K562 (cell line): ENCODE data around the gene GAS1. TPM values are rescaled to one million over a fixed set of nuclear protein-coding genes. Genes with fewer than 3 reads are reported as not detected.

Experiments used
- ATAC-seq: fragments of 200-7000 bp; cut with Tn5 transposase; 3 replicates; pipeline ENCODE4 v1.9.1; 2020; ENCODE audit warnings: moderate library complexity
- BruUV-seq: library from RNA; stranded (reverse); fragments of 400-500 nt; replicated peaks from 2 replicates; lab custom pipeline; 2021; lab: Mats Ljungman, UMichigan
- CTCF ChIA-PET: fragments of 300-600 bp; formaldehyde crosslinking; extraction: SDS; loops from one replicate; lab custom pipeline; 2021; ENCODE audit warnings: low intra/inter-chr PET ratio; lab: Yijun Ruan, JAX
- POLR2A ChIA-PET: fragments of 300-600, 350-650 bp; sonication (Branson Sonifier 250); formaldehyde crosslinking; extraction: SDS; loops from one replicate; lab custom pipeline; 2021; ENCODE audit warnings: antibody characterized with exemption, inconsistent platforms; lab: Yijun Ruan, JAX
- DNase-seq, 4 experiments: peaks; one replicate each; pipeline versions ENCODE4 v3.0.0 to v3.0.0-alpha.2; 2011 to 2018; ENCODE audit warnings: low spot score in 3 of 4, mixed read lengths in 3 of 4; ENCODE audit errors: extremely low read depth in 1 of 4
- FAIRE-seq: peaks from 2 replicates; lab custom pipeline; 2011; peaks lifted over from hg19 to GRCh38; lab: Jason Lieb, UNC
- H2AFZ ChIP-seq: 2 replicates; pipeline ENCODE4 v1.6.0; 2011; ENCODE audit warnings: low read depth, low read length, control low read depth, inconsistent platforms
- H3K27ac ChIP-seq: fragments of 200-600 bp; 3 replicates; pipeline ENCODE4 v1.8.0; 2011; ENCODE audit warnings: low read depth, mild to moderate bottlenecking, control low read depth, inconsistent platforms, low read length, moderate library complexity, mixed read lengths; ENCODE audit errors: extremely low read depth
- H3K27me3 ChIP-seq, 2 experiments: fragments of 300-600 bp in 1 of 2; 2 replicates in 1 of 2; 3 replicates in 1 of 2; pipeline versions ENCODE4 v1.6.0 to v1.8.0; 2011; ENCODE audit warnings: inconsistent platforms in 2 of 2, low read length in 2 of 2, mild to moderate bottlenecking in 1 of 2, mixed read lengths in 1 of 2, moderate library complexity in 1 of 2; ENCODE audit not compliant: control insufficient read depth in 2 of 2, insufficient read depth in 2 of 2
- H3K36me3 ChIP-seq: fragments of 300-600 bp; 3 replicates; pipeline ENCODE4 v1.8.0; 2011; ENCODE audit warnings: mild to moderate bottlenecking, low read length, inconsistent platforms; ENCODE audit not compliant: control insufficient read depth, insufficient read depth
- H3K4me1 ChIP-seq, 2 experiments: fragments of 200-600 bp in 1 of 2; replicated peaks in 1 of 2; 2 replicates in 1 of 2; 3 replicates in 1 of 2; pipeline versions ENCODE4 v1.5.1 to v1.8.0; 2011; ENCODE audit warnings: inconsistent platforms in 2 of 2, low read length in 2 of 2, mild to moderate bottlenecking in 1 of 2, mixed read lengths in 1 of 2, moderate library complexity in 1 of 2; ENCODE audit not compliant: control insufficient read depth in 2 of 2, insufficient read depth in 2 of 2
- H3K4me2 ChIP-seq: 2 replicates; pipeline ENCODE4 v1.6.1; 2011; ENCODE audit warnings: low read length, control low read depth, inconsistent platforms, mixed read lengths; ENCODE audit not compliant: insufficient read depth
- H3K4me3 ChIP-seq: fragments of 200-600 bp; sonication (generic), shearing (Covaris generic); 2 replicates; pipeline ENCODE4 v1.5.1; 2016; ENCODE audit warnings: control low read depth, inconsistent platforms
- H3K79me2 ChIP-seq: fragments of 200-600 bp; 3 replicates; pipeline ENCODE4 v1.8.0; 2011; ENCODE audit warnings: low read length, inconsistent platforms; ENCODE audit not compliant: control insufficient read depth, insufficient read depth
- H3K9ac ChIP-seq, 2 experiments: 2 replicates each; pipeline versions ENCODE4 v1.6.0 to v1.6.1; 2011; ENCODE audit warnings: low read depth in 2 of 2, low read length in 2 of 2, control low read depth in 1 of 2, inconsistent platforms in 1 of 2, mild to moderate bottlenecking in 1 of 2, mixed read lengths in 1 of 2; ENCODE audit not compliant: insufficient read depth in 1 of 2
- H3K9me1 ChIP-seq: one replicate; pipeline ENCODE4 v1.6.0; 2011; ENCODE audit warnings: inconsistent platforms, mild to moderate bottlenecking, low read length, moderate library complexity; ENCODE audit not compliant: control insufficient read depth, insufficient read depth
- H3K9me3 ChIP-seq: replicated peaks from 2 replicates; pipeline ENCODE4 v1.5.1; 2011; ENCODE audit warnings: low read depth, low read length, inconsistent platforms; ENCODE audit not compliant: control insufficient read depth, insufficient read depth
- H4K20me1 ChIP-seq: replicated peaks from 2 replicates; pipeline ENCODE4 v1.6.1; 2011; ENCODE audit warnings: low read length, inconsistent platforms, mixed read lengths; ENCODE audit not compliant: control insufficient read depth, insufficient read depth
- ATF3 ChIP-seq, 2 experiments: fragments of 450-650 bp in 1 of 2; sonication (generic) in 1 of 2; formaldehyde crosslinking in 1 of 2; IDR thresholded peaks in 1 of 2; conservative IDR thresholded peaks in 1 of 2; 2 replicates each; pipeline versions ENCODE4 v1.6.1 to v1.8.1; 2016 to 2023; ENCODE audit warnings: mild to moderate bottlenecking in 2 of 2, moderate library complexity in 2 of 2, inconsistent platforms in 1 of 2, missing genetic modification reagents in 1 of 2
- LEF1 ChIP-seq: fragments of 450-650 bp; IDR thresholded peaks from 2 replicates; pipeline ENCODE4 v1.6.1; 2016; ENCODE audit warnings: mild to moderate bottlenecking
- MGA ChIP-seq: fragments of 450-650 bp; IDR thresholded peaks from 2 replicates; pipeline ENCODE4 v1.6.1; 2016; ENCODE audit warnings: mild to moderate bottlenecking, moderate library complexity
- NR2F6 ChIP-seq: fragments of 450-650 bp; formaldehyde crosslinking; IDR thresholded peaks from 2 replicates; pipeline ENCODE4 v1.4.0; 2020; ENCODE audit warnings: mild to moderate bottlenecking
- PRPF4 ChIP-seq: fragments of 200-400 bp; formaldehyde crosslinking; IDR thresholded peaks from one replicate; pipeline ENCODE4 v1.6.1; 2017; ENCODE audit warnings: low read length, low read depth, mild to moderate bottlenecking; ENCODE audit not compliant: insufficient read depth, poor library complexity, severe bottlenecking
- SAFB2 ChIP-seq: fragments of 200-400 bp; formaldehyde crosslinking; IDR thresholded peaks from 2 replicates; pipeline ENCODE4 v1.6.1; 2018; ENCODE audit warnings: borderline replicate concordance, low read length, low read depth, moderate library complexity; ENCODE audit not compliant: severe bottlenecking
- TRIM24 ChIP-seq, 2 experiments: fragments of 450-650 bp; IDR thresholded peaks; 2 replicates each; pipeline ENCODE4 v1.6.1; 2016
- ZNF277 ChIP-seq: fragments of 250-450 bp; sonication (Bioruptor Pico); IDR thresholded peaks from 2 replicates; pipeline ENCODE4 v1.8.0; 2022; ENCODE audit warnings: inconsistent platforms, mild to moderate bottlenecking, moderate library complexity, borderline replicate concordance
- ZNF707 ChIP-seq: fragments of 250-450 bp; sonication (Bioruptor Pico); conservative IDR thresholded peaks from 2 replicates; pipeline ENCODE4 v1.8.0; 2022; ENCODE audit warnings: inconsistent platforms, mild to moderate bottlenecking, moderate library complexity
- WGBS: fragments of 100-300 bp; shearing (Covaris generic); methylation state at CpG from one replicate; pipeline ENCODE4 v1.1.6; 2016; ENCODE audit warnings: low coverage, mixed read lengths; ENCODE audit not compliant: insufficient coverage; ENCODE audit errors: missing lambda C conversion rate; 5-methylcytosine and 5-hydroxymethylcytosine counted together
- in situ Hi-C: fragments of 300-500 bp; cut with MboI; formaldehyde crosslinking; loops from 4 replicates; pipeline ENCODE4 v1.15.0; 2018; ENCODE audit warnings: inconsistent platforms, mixed read lengths
- intact Hi-C: fragments of 100-400 bp; cut with micrococcal nuclease; formaldehyde crosslinking; loops from 2 replicates; pipeline ENCODE4 v1.14.2; 2022
- polyA plus RNA-seq, 8 experiments: library from polyadenylated mRNA; depleted of rRNA in 4 of 8; stranded (reverse) in 5 of 8; unstranded in 3 of 8; fragments of >200 nt; fragmentation: Nextera tagmentation in 2 of 8; fragmentation: Illumina TruSeq in 1 of 8; extraction: Ambion mirVana in 2 of 8; extraction: Trizol in 1 of 8; gene quantifications; 2 replicates each; pipeline versions ENCODE4 v1.2.1 to v1.2.3, GENCODE V29; 2011 to 2014; ENCODE audit warnings: inconsistent platforms in 1 of 8, missing spikeins in 1 of 8
- total RNA-seq, 7 experiments: library from RNA; depleted of rRNA in 6 of 7; stranded (reverse); fragments of >200 nt in 6 of 7; fragmentation: Illumina TruSeq in 2 of 7; extraction: Trizol in 2 of 7; gene quantifications; 2 replicates each; pipeline versions ENCODE4 v1.2.1 to v1.2.3, GENCODE V29; 2011 to 2021; ENCODE audit warnings: low replicate concordance in 1 of 7

The GAS1 gene
- total and polyA plus RNA-seq, 9 of the 15 experiments (the other 6 are each of a cell fraction or from before 2014, with no cell fraction given) = 0.07 to 0.09 TPM; not detected in 7

GRCh38 chr9:86909388-86909787 lies 37.9 kb downstream of the GAS1 start:
- Histone ChIP-seq H4K20me1 (no peaks in the 10 kb centered on the region), H3K4me1 (no peaks in the 10 kb centered on the region), H3K9me1 (no peaks in the 10 kb centered on the region), H3K4me3 (no peak overlapping the region), H2AFZ (no peak overlapping the region), H3K79me2 (no peaks in the 10 kb centered on the region), H3K9me3 (no peaks in the 10 kb centered on the region), H3K36me3 (no peaks in the 10 kb centered on the region), H3K4me2 (no peak overlapping the region), H3K27me3 (no peaks in the 10 kb centered on the region), H3K9ac (no peak overlapping the region), H3K27ac (no peak overlapping the region)
- 6% methylated on average over 2 of the region's 2 CpGs for WGBS
- POLR2A ChIA-PET = no interaction called here
- in situ Hi-C loops = no loop called here
- intact Hi-C loops = no loop called here
- FAIRE-seq (no peak), DNase-seq (no peak), ATAC-seq (no peak)
- CTCF ChIA-PET = no interaction called here
- BruUV-seq = no TSS peak
- TF ChIP-seq NR2F6 (CRISPR knock-in tag) (no peak), ZNF707 (CRISPR knock-in tag) (no peak), ATF3 (IDR thresholded peaks at IDR 0.05) (no peak), ATF3 (CRISPR knock-in tag; conservative IDR thresholded peaks at IDR 0.05) (no peak), PRPF4 (no peak), ZNF277 (no peak), SAFB2 (no peak), LEF1 (no peak), MGA (no peak), TRIM24 (IDR thresholded peaks at IDR 0.05) (no peak)
